Effector memory CD8-positive, alpha-beta T cell (primary cell): Measurements from ENCODE around the gene CPA4.

Source experiments
- ATAC-seq: fragments of 150-1000 bp; cut with Tn5 transposase; replicated peaks from 2 replicates; pipeline ENCODE4 v1.10.0; 2021; ENCODE audit warnings: mild to moderate bottlenecking, moderate library complexity
- DNase-seq, 3 experiments: peaks; one replicate each; pipeline ENCODE4 v3.0.0; 2021
- H3K27ac Mint-ChIP-seq, 2 donors: one replicate each; pipeline ENCODE4 v1.8.0; 2022; ENCODE audit warnings: mild to moderate bottlenecking in 2 of 2, mixed read lengths in 2 of 2, moderate library complexity in 2 of 2
- H3K27me3 Mint-ChIP-seq, 2 donors: one replicate each; pipeline ENCODE4 v1.8.0; 2022; ENCODE audit warnings: mixed read lengths in 2 of 2
- H3K36me3 Mint-ChIP-seq: one replicate; pipeline ENCODE4 v1.8.0; 2022; ENCODE audit warnings: mild to moderate bottlenecking, moderate library complexity, mixed read lengths; ENCODE audit not compliant: insufficient read depth
- H3K4me1 Mint-ChIP-seq, 2 donors: one replicate each; pipeline ENCODE4 v1.8.0; 2022; ENCODE audit warnings: low read depth in 2 of 2, mixed read lengths in 2 of 2
- H3K4me3 Mint-ChIP-seq, 2 donors: one replicate each; pipeline ENCODE4 v1.8.0; 2022; ENCODE audit warnings: mild to moderate bottlenecking in 2 of 2, mixed read lengths in 2 of 2, moderate library complexity in 2 of 2
- H3K9me3 Mint-ChIP-seq, 2 donors: one replicate each; pipeline ENCODE4 v1.8.0; 2022; ENCODE audit warnings: mixed read lengths in 2 of 2

The CPA4 gene

DNA sequence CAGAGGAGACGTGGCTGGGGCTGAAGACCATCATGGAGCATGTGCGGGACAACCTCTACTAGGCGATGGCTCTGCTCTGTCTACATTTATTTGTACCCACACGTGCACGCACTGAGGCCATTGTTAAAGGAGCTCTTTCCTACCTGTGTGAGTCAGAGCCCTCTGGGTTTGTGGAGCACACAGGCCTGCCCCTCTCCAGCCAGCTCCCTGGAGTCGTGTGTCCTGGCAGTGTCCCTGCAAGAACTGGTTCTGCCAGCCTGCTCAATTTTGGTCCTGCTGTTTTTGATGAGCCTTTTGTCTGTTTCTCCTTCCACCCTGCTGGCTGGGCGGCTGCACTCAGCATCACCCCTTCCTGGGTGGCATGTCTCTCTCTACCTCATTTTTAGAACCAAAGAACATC is 29.7 kb downstream of the CPA4 start:
- Mint-ChIP-seq H3K4me1 (no peaks in the 10 kb centered on the region), H3K4me3 (no peak overlapping the region), H3K27ac (no peak overlapping the region), H3K9me3 (no peaks in the 10 kb centered on the region), H3K36me3 (no peaks in the 10 kb centered on the region), H3K27me3 (peaks cover 17 to 23% of the 10 kb centered on the region in 2 donors)
- DNase-seq (no peak), ATAC-seq (no peak)

DNA sequence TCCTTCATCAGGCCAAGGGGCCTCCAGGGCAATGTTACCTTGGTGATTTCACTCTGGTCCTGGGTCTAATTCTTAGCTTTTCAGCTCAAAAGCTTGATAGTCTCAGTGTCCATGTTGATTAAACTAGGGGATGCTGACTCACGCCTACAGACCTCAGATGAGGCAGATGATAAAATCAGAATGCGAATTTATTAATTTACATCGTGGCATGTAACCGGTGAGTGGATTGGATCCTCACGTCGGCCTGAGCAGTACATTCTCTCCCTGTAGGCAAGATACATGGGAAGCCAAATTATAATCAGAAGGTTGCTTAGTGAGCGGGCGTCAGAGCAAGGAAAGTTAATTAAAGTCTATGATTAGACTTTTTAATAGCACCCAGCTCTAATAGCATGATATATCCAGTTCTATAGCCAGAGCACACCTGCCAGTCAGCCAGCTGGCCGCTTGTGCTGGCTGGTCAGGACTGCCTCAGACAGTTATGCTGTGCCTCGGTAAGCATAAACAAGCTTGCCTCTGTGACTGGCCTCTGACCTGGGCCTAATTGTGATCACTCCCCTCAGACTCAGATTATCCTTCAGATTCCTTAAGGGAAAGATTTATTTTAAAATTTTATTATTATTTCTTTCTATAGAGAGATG is 31.5 kb downstream of the CPA4 start:
- Mint-ChIP-seq H3K27ac (no peak overlapping the region), H3K27me3 (peaks cover 6 to 13% of the 10 kb centered on the region in 2 donors)

DNA sequence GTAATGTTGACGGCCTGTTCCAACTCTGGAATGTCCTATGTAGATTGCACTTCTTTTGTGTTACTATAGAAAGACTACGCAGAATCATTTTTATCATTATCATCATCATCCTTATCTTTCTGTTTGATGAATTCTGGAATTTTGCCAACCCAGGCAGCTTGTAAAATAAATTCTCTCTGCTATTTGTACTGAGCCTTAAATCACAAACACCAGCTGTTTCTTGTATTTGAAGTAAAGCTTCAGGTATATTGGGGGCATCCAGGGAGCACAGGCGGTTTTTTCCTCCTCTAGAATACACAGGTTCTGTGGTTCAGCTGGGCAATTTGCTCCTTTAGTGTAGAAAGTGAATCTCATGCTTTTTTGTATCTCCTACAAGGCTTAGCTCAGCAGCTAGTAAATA is 36.7 kb downstream of the CPA4 start:
- DNase-seq (no peak), ATAC-seq (no peak)
- Mint-ChIP-seq H3K36me3 (no peaks in the 10 kb centered on the region), H3K27me3 (peaks cover 5 to 25% of the 10 kb centered on the region in 2 donors), H3K4me1 (peaks cover 0 to 1% of the 10 kb centered on the region in 2 donors), H3K9me3 (no peaks in the 10 kb centered on the region), H3K27ac (no peak overlapping the region), H3K4me3 (no peak overlapping the region)

More for the DNA sequence above, 31.5 kb downstream of the CPA4 start:
- H3K4me1 Mint-ChIP-seq, result no peaks in the 10 kb centered on the region
- H3K9me3 Mint-ChIP-seq, result no peaks in the 10 kb centered on the region
- DNase-seq (no peak), ATAC-seq (no peak)
- no peaks in the 10 kb centered on the region for H3K36me3 Mint-ChIP-seq
- H3K4me3 Mint-ChIP-seq, result no peak overlapping the region

DNA sequence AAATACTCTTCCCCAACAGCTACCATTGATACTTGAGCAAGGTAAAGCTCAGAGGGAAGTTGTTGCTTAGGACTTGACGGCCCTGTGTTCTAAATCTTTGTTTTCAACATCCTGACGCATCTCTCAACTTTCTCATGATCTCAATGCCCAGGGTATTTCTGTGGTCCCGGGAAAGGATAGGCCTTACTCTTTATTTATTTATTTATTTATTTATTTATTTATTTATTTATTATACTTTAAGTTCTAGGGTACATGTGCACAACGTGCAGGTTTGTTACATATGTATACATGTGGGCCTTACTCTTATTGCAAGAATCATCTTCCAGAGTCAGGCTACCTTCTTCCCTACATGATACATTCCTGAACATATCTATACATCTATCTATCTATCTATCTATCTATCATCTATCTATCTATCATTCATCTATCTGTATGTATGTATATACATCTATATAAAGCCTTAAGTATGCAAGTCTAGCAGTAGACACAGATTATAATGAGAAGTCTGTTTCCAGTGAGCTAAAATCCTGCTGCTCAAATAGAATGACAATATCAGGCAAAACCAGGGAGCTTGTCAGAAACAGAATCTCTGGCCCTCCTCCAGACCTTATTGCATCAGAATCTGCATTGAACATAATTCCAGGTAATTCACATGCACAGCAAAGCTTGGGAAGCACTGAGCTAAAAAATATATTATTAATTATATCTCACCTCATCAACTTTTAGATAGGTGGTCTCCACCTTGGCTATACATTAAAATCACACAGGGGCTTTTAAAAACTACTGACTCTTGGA is 39.5 kb downstream of the CPA4 start:
- Mint-ChIP-seq H3K4me3 (no peak overlapping the region), H3K27me3 (peaks cover 15 to 26% of the 10 kb centered on the region in 2 donors), H3K9me3 (no peaks in the 10 kb centered on the region), H3K4me1 (peaks cover 0 to 1% of the 10 kb centered on the region in 2 donors), H3K36me3 (no peaks in the 10 kb centered on the region), H3K27ac (no peak overlapping the region)
- DNase-seq (no peak), ATAC-seq (no peak)

DNA sequence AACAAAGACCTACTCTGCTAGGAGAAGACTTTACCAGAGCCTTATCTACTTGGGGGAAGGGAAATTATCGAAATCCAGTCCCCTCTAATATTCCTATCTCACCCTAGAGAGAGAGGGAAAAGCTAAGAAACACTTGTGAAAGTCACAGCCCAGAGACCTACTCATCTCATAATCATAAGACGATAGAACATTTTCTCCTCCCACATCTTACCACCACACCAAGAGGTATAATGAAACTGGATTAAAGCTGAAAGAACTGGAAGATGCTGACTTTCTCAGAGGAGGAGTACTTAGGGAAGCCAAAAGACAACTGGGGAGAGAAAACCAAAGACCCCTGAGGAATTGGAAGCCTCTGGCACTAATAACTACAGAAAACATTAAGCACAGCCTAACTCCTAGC is 40.9 kb downstream of the CPA4 start:
- Mint-ChIP-seq H3K9me3 (no peaks in the 10 kb centered on the region), H3K4me1 (peaks cover 0 to 1% of the 10 kb centered on the region in 2 donors), H3K27me3 (peaks cover 15 to 33% of the 10 kb centered on the region in 2 donors), H3K27ac (no peak overlapping the region), H3K4me3 (no peak overlapping the region), H3K36me3 (no peaks in the 10 kb centered on the region)
- DNase-seq (no peak), ATAC-seq (no peak)

DNA sequence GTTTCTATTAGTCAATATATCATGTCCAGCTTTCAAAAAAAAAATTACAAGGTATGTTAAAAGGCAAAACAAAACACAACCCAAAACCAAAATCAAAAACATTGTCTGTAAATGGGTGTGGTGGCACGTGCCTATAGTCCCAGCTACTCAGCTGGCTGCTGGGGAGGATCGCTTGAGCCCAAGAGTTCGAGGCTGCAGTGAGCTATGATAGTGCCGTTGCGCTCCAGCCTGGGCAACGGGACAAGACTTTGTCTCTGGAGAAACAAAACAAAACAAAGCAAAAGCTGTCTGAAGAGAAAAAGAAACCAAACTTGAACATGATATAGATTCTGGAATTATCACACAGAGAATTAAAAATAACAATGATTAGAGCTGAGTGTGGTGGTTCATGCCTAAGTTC is 41.3 kb downstream of the CPA4 start:
- no peak for DNase-seq
- peaks cover 0 to 1% of the 10 kb centered on the region in 2 donors for H3K4me1 Mint-ChIP-seq

DNA sequence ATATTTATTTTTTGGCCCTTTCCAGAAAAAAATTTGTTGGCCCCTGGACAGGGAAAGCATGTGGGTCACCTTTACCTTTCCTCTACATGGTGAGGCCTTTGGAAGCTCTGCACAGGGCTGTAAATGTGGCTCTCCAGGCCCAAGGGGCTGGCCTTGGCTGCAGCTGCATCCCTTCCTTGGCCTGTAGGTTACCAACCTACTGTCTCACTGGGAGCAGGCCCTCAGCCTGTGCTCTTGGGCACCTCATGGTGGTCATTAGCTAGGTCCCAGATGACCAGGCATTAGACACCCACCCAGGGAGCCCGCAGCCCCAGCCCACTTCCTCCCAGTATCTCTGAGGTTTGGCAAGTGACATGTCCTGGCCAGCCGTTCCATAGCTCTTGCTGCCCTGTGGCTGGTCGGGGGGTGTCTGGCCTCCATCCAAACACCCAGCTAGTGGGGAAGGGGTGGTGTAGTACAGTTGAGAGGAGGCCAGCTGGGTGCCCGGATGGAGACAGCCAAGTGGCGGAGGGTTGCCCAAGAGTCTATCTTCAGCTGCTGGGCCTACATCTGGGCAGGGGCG is 44.5 kb downstream of the CPA4 start:
- DNase-seq, result no peak
- no peak for ATAC-seq
- Mint-ChIP-seq H3K27ac (no peak overlapping the region), H3K9me3 (no peaks in the 10 kb centered on the region), H3K36me3 (no peaks in the 10 kb centered on the region), H3K4me1 (peaks cover 0 to 1% of the 10 kb centered on the region in 2 donors), H3K4me3 (no peak overlapping the region), H3K27me3 (peaks cover 12 to 20% of the 10 kb centered on the region in 2 donors)

More for the DNA sequence above, 41.3 kb downstream of the CPA4 start:
- Mint-ChIP-seq H3K9me3 (no peaks in the 10 kb centered on the region), H3K36me3 (no peaks in the 10 kb centered on the region), H3K27me3 (peaks cover 15 to 33% of the 10 kb centered on the region in 2 donors), H3K27ac (no peak overlapping the region), H3K4me3 (no peak overlapping the region)
- no peak for ATAC-seq

DNA sequence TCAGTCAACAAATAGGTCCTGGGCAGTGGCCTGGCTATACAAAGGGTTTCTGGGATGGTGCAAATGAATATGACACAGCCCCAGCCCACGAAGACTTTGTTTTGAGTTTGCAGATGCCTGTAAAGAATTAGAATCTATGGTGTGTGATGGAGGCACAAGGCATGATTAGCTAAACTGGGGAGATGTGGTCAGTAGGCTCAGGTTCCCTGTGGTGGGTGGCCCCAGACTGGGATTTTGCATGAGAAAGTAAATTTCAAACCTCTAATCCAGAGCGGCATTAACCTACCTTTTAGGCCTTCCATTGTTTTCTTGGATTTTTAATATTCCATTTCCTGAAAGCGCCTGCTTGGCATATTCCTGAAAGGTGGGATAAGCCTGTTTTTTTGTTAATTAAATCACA is 45.3 kb downstream of the CPA4 start:
- ATAC-seq (no peak), DNase-seq (no peak)
- Mint-ChIP-seq H3K9me3 (no peaks in the 10 kb centered on the region), H3K36me3 (no peaks in the 10 kb centered on the region), H3K27ac (no peak overlapping the region), H3K4me3 (no peak overlapping the region), H3K27me3 (peaks cover 12 to 20% of the 10 kb centered on the region in 2 donors), H3K4me1 (peaks cover 0 to 1% of the 10 kb centered on the region in 2 donors)

DNA sequence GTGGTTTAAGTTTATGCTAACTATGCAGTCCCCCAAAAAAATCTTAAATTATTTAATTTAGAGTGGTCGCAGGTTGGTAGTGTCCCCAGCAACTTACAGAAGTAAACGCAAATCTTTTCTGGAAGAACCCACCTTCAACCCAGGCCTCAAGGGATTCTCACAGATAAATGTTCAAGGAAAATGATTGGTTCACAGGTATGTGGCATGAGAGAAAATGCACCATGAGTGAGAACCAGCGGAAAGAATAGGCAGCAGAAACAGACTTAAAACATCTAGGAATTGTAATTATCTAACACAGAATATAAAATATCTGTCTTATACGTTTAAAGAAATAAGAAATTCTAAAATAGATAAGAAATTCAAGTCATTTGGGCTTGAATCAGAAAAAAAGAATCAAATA is 48.9 kb downstream of the CPA4 start:
- H3K4me3 Mint-ChIP-seq, result no peak overlapping the region
- no peak for DNase-seq
- H3K9me3 Mint-ChIP-seq, result no peaks in the 10 kb centered on the region
- no peaks in the 10 kb centered on the region for H3K4me1 Mint-ChIP-seq
- peaks cover 6 to 26% of the 10 kb centered on the region in 2 donors for H3K27me3 Mint-ChIP-seq
- no peaks in the 10 kb centered on the region for H3K36me3 Mint-ChIP-seq
- no peak for ATAC-seq
- no peak overlapping the region for H3K27ac Mint-ChIP-seq

DNA sequence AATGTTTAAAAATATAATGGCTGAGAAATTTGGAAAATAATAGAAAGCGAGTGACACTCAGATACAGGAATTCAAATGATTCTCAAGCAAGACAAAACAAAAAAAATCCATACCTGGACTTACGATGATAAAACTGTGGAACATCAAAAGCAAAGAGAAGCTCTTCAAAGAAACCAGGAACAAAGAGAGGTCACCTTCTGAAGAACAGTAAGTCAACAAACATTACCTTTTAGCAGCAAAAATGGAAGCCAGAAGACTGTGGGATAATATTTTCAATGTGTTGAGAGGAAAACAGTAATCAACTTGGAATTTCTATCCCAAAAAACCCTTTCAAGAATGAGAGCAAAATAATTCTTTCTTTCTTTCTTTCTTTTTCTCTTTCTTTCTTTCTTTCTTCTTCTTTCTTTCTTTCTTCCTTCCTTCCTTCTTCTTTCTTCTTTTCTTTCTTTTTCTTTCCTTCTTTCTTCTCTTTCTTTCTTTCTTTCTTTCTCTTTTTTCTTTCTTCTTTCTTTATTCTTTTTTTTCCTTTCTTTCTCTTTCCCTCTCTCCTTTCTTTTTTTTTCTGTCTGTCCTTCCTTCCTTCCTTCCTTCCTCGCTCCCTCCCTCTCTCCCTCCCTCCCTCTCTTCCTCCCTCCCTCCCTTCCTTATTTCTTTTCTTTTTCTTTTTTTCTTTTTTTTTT is 49.9 kb downstream of the CPA4 start:
- DNase-seq, result no peak
- H3K9me3 Mint-ChIP-seq, result no peaks in the 10 kb centered on the region
- H3K36me3 Mint-ChIP-seq, result no peaks in the 10 kb centered on the region
- H3K27me3 Mint-ChIP-seq, result peaks cover 14 to 32% of the 10 kb centered on the region in 2 donors
- ATAC-seq, result no peak
- no peak overlapping the region for H3K4me3 Mint-ChIP-seq
- H3K27ac Mint-ChIP-seq, result no peak overlapping the region
- H3K4me1 Mint-ChIP-seq, result no peaks in the 10 kb centered on the region

DNA sequence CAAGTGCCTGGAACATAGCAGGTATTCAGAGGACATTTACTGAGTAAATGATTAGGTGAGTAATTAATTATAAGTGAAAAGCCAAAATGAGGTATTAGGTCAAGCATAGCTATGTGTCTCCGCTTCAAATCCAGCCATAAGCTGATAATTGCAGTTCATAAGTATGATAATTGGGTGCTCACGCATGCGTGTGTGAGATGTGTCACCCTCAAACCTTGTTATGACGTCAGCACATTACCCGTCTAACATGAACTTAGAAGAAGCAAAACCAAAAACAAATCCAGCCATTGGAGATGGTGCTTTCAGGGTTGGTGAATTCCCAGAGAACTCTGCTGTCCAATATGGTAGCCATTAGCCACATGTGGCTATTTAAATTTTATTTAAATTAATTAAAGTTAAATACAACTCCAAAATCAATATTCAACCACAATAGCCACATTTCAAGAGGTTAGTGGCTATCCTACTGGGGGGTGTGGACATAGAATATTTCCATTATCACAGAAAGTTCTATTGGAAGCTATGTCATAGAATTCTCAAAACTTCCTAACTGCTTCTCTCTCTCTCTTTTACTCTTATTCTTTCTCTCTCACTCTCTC is 51.4 kb downstream of the CPA4 start, which contains the start of gene CPA5:
CPA5 (plus strand) TSS at position 546 of the 596 bp plus-strand sequence. CDS start 1,670 bp downstream, outside the sequence.
- DNase-seq (no peak), ATAC-seq (no peak)
- peaks cover 3% of the 10 kb centered on the region for H3K36me3 Mint-ChIP-seq
- no peaks in the 10 kb centered on the region for H3K4me1 Mint-ChIP-seq
- H3K27me3 Mint-ChIP-seq, result peaks cover 22 to 36% of the 10 kb centered on the region in 2 donors
- H3K9me3 Mint-ChIP-seq, result no peaks in the 10 kb centered on the region
- no peak within 1 kb of the TSS for H3K27ac Mint-ChIP-seq
- H3K4me3 Mint-ChIP-seq, result no peak within 1 kb of the TSS

DNA sequence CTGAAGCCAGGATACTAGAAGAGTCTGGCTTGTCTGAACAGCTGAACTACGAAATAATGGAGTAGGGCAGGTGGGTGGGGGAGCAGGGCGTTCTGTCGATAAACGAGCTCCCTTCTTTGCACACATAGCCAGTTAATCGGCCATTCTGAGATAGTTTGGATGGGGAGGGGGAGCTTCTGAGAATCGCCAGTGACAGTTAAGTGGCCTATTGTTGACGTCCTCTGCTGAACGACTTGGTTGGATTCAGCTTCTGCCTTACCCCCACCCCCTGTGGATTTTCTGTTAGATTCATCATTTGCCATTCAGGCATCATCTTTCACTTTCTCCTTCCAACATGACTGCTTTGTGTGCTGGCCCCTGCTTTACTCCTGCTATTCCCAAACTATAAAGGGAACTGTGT is 52.2 kb downstream of the CPA4 start:
- Mint-ChIP-seq H3K4me1 (no peaks in the 10 kb centered on the region), H3K36me3 (peaks cover 3% of the 10 kb centered on the region), H3K27ac (no peak overlapping the region), H3K4me3 (no peak overlapping the region), H3K27me3 (peaks cover 25 to 41% of the 10 kb centered on the region in 2 donors), H3K9me3 (no peaks in the 10 kb centered on the region)
- no peak for ATAC-seq
- no peak for DNase-seq

DNA sequence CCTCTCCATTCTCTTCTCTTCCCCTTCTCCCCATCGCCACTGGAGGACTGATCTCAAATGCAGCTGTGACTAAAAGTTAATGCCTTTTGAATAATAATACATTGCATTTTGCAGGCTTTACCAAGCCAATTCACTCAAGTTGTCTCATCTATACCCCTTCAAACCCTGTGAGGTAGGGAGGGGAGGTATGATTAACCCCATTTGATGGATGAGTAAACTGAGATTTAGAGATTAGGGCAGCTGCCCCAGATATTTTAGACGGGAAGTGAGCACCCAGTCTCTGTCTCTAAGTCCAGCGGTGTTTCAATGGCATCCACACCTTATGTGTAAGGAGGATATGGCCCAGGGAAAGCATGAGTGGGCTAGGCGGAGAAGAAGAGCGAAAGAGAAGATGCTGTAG is 52.8 kb downstream of the CPA4 start:
- DNase-seq, result no peak
- H3K4me1 Mint-ChIP-seq, result no peaks in the 10 kb centered on the region
- H3K27ac Mint-ChIP-seq, result no peak overlapping the region
- H3K27me3 Mint-ChIP-seq, result peaks cover 31 to 47% of the 10 kb centered on the region in 2 donors
- H3K4me3 Mint-ChIP-seq, result no peak overlapping the region
- peaks cover 3% of the 10 kb centered on the region for H3K36me3 Mint-ChIP-seq
- ATAC-seq, result no peak
- no peaks in the 10 kb centered on the region for H3K9me3 Mint-ChIP-seq
